HEK293T (cell line): ENCODE data around the gene ZNF546.

Experiments
- CTBP1 ChIP-seq: fragments of 450-650 bp; IDR thresholded peaks from 2 replicates; pipeline ENCODE4 v1.6.1; 2016; ENCODE audit warnings: borderline replicate concordance
- FOXK2 ChIP-seq: fragments of 450-650 bp; IDR thresholded peaks from 2 replicates; pipeline ENCODE4 v1.6.1; 2016; ENCODE audit warnings: mild to moderate bottlenecking
- FOXM1 ChIP-seq: fragments of 450-650 bp; IDR thresholded peaks from 2 replicates; pipeline ENCODE4 v1.6.1; 2017; ENCODE audit warnings: mild to moderate bottlenecking, borderline replicate concordance
- HDGF ChIP-seq: fragments of 450-650 bp; IDR thresholded peaks from 2 replicates; pipeline ENCODE4 v1.6.1; 2017; ENCODE audit warnings: antibody characterized with exemption, borderline replicate concordance
- L3MBTL2 ChIP-seq: fragments of 450-650 bp; conservative IDR thresholded peaks from 2 replicates; pipeline ENCODE4 v1.6.1; 2016; ENCODE audit warnings: mild to moderate bottlenecking
- LEF1 ChIP-seq: fragments of 450-650 bp; IDR thresholded peaks from 2 replicates; pipeline ENCODE4 v1.6.1; 2017; ENCODE audit warnings: mild to moderate bottlenecking, borderline replicate concordance
- SP1 ChIP-seq: fragments of 450-650 bp; IDR thresholded peaks from 2 replicates; pipeline ENCODE4 v1.6.1; 2017
- SUZ12 ChIP-seq: fragments of 450-650 bp; IDR thresholded peaks from 2 replicates; pipeline ENCODE4 v1.6.1; 2016; ENCODE audit warnings: mild to moderate bottlenecking
- TARDBP ChIP-seq: fragments of 450-650 bp; IDR thresholded peaks from 2 replicates; pipeline ENCODE4 v1.6.1; 2016
- TF ChIP-seq, protein P1 (sequence below): fragments of 450-650 bp; IDR thresholded peaks from 2 replicates; pipeline ENCODE4 v1.6.1; 2016

DNA sequence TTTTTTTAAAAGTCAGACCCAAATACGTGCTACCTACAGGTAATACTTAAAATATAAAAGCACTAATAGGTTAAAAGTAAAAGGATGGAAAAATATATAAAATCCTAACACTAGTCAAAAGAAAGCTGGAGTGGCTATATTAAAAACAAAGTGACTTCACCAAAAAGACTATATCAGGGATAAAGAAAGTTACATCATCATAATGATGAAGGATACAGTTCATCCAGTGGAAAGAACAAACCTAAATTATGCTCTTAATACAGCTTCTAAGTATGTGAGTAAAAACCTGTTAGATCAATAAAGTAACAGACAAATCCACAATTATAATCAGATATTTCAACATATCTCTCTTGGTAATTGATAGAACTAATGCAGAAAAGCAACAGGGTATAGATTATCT is 60.3 kb downstream of the ZNF546 start:
- TF ChIP-seq CTBP1 (no peak), L3MBTL2 (no peak), HDGF (no peak), SUZ12 (no peak), FOXK2 (no peak), SP1 (no peak), TARDBP (no peak), LEF1 (no peak), FOXM1 (no peak)
- TF ChIP-seq, protein P1, sequence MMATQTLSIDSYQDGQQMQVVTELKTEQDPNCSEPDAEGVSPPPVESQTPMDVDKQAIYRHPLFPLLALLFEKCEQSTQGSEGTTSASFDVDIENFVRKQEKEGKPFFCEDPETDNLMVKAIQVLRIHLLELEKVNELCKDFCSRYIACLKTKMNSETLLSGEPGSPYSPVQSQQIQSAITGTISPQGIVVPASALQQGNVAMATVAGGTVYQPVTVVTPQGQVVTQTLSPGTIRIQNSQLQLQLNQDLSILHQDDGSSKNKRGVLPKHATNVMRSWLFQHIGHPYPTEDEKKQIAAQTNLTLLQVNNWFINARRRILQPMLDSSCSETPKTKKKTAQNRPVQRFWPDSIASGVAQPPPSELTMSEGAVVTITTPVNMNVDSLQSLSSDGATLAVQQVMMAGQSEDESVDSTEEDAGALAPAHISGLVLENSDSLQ, result no peak
